MCF 10A (cell line): Measurements from ENCODE around the gene OLFML3. TPM values are rescaled to one million over a fixed set of nuclear protein-coding genes. Genes with fewer than 3 reads are reported as not detected.

Source experiments
- BruUV-seq: library from RNA; stranded (reverse); fragments of 400-500 nt; replicated peaks from 2 replicates; lab custom pipeline; 2021; lab: Mats Ljungman, UMichigan
- CTCF ChIA-PET: fragments of 300-600 bp; sonication (Branson Sonifier 250); formaldehyde crosslinking; extraction: SDS; loops from one replicate; lab custom pipeline; 2021; ENCODE audit warnings: antibody characterized with exemption, inconsistent platforms; lab: Yijun Ruan, JAX
- POLR2A ChIA-PET: fragments of 300-600, 350-650 bp; sonication (Branson Sonifier 250); formaldehyde crosslinking; extraction: SDS; loops from one replicate; lab custom pipeline; 2020; ENCODE audit warnings: antibody characterized with exemption, inconsistent platforms; lab: Yijun Ruan, JAX
- DNase-seq: peaks from one replicate; pipeline ENCODE4 v3.0.0-alpha.2; 2018; ENCODE audit not compliant: unreplicated experiment
- H3K27ac Mint-ChIP-seq: one replicate; pipeline ENCODE4 v1.8.0; 2022; ENCODE audit warnings: mild to moderate bottlenecking, low read depth, mixed read lengths; ENCODE audit not compliant: unreplicated experiment
- H3K27me3 Mint-ChIP-seq: one replicate; pipeline ENCODE4 v1.8.0; 2022; ENCODE audit warnings: mixed read lengths; ENCODE audit not compliant: insufficient read depth, unreplicated experiment
- H3K36me3 Mint-ChIP-seq: one replicate; pipeline ENCODE4 v1.8.0; 2022; ENCODE audit warnings: mild to moderate bottlenecking, moderate library complexity, mixed read lengths; ENCODE audit not compliant: insufficient read depth, unreplicated experiment
- H3K4me1 Mint-ChIP-seq: one replicate; pipeline ENCODE4 v1.8.0; 2022; ENCODE audit warnings: mixed read lengths; ENCODE audit not compliant: insufficient read depth, unreplicated experiment
- H3K4me3 Mint-ChIP-seq: one replicate; pipeline ENCODE4 v1.8.0; 2022; ENCODE audit warnings: mild to moderate bottlenecking, moderate library complexity, mixed read lengths; ENCODE audit not compliant: unreplicated experiment
- H3K9me3 Mint-ChIP-seq: one replicate; pipeline ENCODE4 v1.8.0; 2022; ENCODE audit warnings: mixed read lengths; ENCODE audit not compliant: unreplicated experiment
- CTCF ChIP-seq: fragments of 200-600 bp; IDR thresholded peaks from one replicate; pipeline ENCODE4 v1.8.0; 2022; ENCODE audit warnings: antibody characterized with exemption, mild to moderate bottlenecking; ENCODE audit not compliant: unreplicated experiment
- intact Hi-C: fragments of 100-400 bp; cut with micrococcal nuclease; formaldehyde crosslinking; loops from 2 replicates; pipeline ENCODE4 v1.14.1; 2022
- total RNA-seq: library from RNA; stranded (reverse); gene quantifications from 2 replicates; pipeline ENCODE4 v1.2.3, GENCODE V29; 2022

The OLFML3 gene
- total RNA-seq, 1 experiment from 2014 or later, result 0.30 TPM

- intact Hi-C loops, result no loop called here
- H3K27me3 Mint-ChIP-seq, result no peaks in the 10 kb centered on the region
- no peak for DNase-seq
- no TSS peak for BruUV-seq
- ChIA-PET CTCF (interaction anchor here (0.5 kb wide), 1 partner anchor 170 kb away, joined by 4 read pairs; no protein-coding TSS in a partner anchor), POLR2A (no interaction called here)
- H3K27ac Mint-ChIP-seq, result no peak overlapping the region
- no peak for TF ChIP-seq CTCF
- H3K4me1 Mint-ChIP-seq, result peaks cover 6% of the 10 kb centered on the region
- H3K4me3 Mint-ChIP-seq, result no peak overlapping the region
- H3K36me3 Mint-ChIP-seq, result peaks cover 6% of the 10 kb centered on the region
- no peaks in the 10 kb centered on the region for H3K9me3 Mint-ChIP-seq
Observed at GRCh38 chr1:114008480-114008941, 29.2 kb downstream of the OLFML3 start.

- Mint-ChIP-seq H3K27ac (no peak overlapping the region), H3K9me3 (no peaks in the 10 kb centered on the region), H3K36me3 (peaks cover 6% of the 10 kb centered on the region), H3K4me3 (no peak overlapping the region), H3K4me1 (peaks cover 6% of the 10 kb centered on the region), H3K27me3 (no peaks in the 10 kb centered on the region)
- no TSS peak for BruUV-seq
- ChIA-PET POLR2A (interaction anchor here (0.9 kb wide), 1 partner anchor 30 kb away, joined by 3 read pairs; the partner anchor contains the start of gene OLFML3), CTCF (interaction anchor here (0.5 kb wide), 1 partner anchor 170 kb away, joined by 4 read pairs; no protein-coding TSS in a partner anchor)
- DNase-seq, result no peak
- intact Hi-C loops, result no loop called here
- TF ChIP-seq CTCF, result no peak
Observed at GRCh38 chr1:114008993-114009392, 29.7 kb downstream of the OLFML3 start.

GRCh38 chr1:114009393-114009792, 30.1 kb downstream of the OLFML3 start:
- CTCF ChIA-PET, result interaction anchor here (0.6 to 1.3 kb wide), 2 partner anchors 31 to 662 kb away, joined by 3 to 5 read pairs; partner anchors contain the start of gene OLFML3
- H3K27ac Mint-ChIP-seq, result no peak overlapping the region

More at GRCh38 chr1:114009393-114009792, 30.1 kb downstream of the OLFML3 start:
- TF ChIP-seq CTCF, result no peak
- peak; percentile 40 for DNase-seq
- no TSS peak for BruUV-seq
- H3K4me1 Mint-ChIP-seq, result peaks cover 6% of the 10 kb centered on the region
- H3K9me3 Mint-ChIP-seq, result no peaks in the 10 kb centered on the region
- H3K27me3 Mint-ChIP-seq, result no peaks in the 10 kb centered on the region
- H3K4me3 Mint-ChIP-seq, result no peak overlapping the region
- POLR2A ChIA-PET, result interaction anchor here (0.9 kb wide), 1 partner anchor 31 kb away, joined by 3 read pairs; the partner anchor contains the start of gene OLFML3
- intact Hi-C loops, result no loop called here
- peaks cover 6% of the 10 kb centered on the region for H3K36me3 Mint-ChIP-seq
